HG03460 (cell line): ENCODE results near the gene MCUB.
"Not testable (repeated sequence)": the region's sequence is repeated elsewhere in the genome, so short reads cannot be mapped to it uniquely, and the experiment has no call there.

Experiments used
- ATAC-seq: cut with Tn5 transposase; IDR thresholded peaks from one replicate; pipeline ENCODE4 v1.9.1; 2021; ENCODE audit not compliant: unreplicated experiment

Gene MCUB

DNA sequence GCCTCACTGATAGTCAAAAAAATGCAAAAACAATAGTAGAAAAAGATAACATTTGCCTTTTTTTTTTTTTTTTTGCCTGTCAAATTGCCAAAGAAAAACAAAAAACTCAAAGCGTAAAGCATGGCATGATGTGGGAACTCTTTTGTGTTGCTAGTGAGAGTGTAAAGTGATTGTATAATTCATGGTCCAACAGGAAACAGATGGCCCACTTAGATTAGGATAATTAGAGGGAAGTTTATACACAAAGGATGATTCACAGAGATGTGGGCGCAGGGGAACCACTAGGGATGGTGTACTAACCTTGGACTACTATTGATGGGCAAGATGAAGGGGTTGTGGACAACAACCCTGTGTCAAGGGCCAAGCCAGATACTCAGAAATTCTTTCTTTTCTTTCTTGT is 16.4 kb downstream of the MCUB start:
- no peak for ATAC-seq

DNA sequence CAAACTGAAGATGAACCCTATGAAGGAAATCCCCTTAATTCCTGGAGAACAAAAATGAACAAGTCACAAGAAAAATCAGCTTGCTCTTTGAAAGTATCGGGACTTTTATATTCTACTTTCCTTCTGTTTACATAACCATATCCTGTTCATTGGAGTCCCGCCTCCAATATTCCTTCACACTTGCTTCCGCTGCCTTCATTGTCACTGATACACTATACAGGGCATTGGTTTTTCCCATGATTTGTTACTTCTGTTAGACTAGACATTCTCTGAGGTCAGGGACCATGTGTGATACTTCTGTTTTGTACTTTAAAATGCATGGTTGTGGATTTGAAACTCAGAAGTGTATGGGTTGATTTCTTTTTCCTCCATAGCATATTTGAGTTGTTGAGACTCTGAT is 18.8 kb downstream of the MCUB start:
- no peak for ATAC-seq

DNA sequence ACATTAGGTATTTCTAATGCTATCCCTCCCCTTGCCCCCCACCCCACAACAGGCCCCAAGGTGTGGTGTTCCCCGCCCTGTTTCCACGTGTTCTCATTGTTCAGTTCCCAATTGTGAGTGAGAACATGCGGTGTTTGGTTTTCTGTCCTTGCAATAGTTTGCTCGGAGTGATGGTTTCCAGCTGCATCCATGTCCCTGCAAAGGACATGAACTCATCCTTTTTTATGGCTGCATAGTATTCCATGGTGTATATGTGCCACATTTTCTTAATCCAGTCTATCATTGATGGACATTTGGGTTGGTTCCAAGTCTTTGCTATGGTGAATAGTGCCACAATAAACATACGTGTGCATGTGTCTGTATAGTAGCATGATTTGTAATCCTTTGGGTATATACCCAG is 20.0 kb downstream of the MCUB start:
- not testable (repeated sequence) for ATAC-seq

DNA sequence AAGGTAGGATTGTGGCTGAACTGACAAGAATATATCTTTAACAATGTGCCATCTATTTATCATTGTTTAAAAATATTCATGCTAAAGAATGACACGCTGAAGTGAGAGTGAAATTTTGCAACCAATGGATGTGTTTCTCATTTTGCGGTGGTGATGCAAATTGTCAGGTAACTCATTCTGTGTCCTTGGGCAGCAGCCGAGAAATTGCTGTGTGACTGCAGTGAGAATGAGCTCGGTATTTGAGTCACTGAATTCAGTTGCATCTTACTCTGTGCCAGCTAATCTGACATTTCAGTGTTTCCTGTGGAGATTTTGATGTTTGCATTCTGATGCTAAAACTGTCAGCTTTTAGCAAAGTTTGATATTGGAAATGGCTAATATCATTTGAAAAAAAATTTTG is 28.1 kb downstream of the MCUB start:
- peak; percentile 93 for ATAC-seq

DNA sequence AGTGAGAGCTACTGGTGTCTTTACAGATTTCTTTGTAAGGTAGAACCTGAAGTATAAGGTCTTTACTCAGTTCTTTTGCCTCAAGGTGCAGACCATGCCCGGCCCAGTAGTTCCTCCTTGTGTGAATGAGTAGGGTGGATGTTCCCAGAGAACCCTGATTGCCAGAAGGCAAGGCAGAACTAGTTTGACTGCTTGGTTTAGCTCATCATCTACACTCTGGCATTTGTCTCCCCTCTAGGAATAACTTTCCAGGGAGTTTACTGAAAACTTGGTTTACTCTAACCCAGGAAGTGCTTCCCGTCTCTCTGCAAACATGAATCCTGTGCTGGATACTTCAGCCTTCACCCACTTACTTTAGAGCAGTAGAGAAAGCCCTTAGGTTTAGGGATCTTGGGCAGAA is 29.1 kb downstream of the MCUB start:
- no peak for ATAC-seq

DNA sequence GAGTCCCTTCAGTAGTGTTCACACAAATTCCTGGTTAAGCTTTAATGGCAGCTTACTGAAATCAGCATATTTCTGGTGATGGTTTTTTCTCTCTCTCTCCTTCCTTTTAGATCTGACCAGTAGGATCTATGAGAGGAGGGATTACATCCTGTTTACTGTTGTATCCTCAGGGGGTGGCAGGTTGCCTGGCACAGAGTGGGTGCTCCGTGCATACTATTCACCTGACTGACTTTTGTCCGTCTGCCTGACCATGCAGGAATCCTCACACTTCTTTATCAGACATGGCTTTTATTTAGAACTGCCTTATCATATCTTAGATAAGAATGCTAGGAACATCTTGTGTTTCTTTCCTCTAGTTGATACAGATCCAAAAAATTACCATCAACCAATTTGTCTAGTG is 29.6 kb downstream of the MCUB start:
- no peak for ATAC-seq

DNA sequence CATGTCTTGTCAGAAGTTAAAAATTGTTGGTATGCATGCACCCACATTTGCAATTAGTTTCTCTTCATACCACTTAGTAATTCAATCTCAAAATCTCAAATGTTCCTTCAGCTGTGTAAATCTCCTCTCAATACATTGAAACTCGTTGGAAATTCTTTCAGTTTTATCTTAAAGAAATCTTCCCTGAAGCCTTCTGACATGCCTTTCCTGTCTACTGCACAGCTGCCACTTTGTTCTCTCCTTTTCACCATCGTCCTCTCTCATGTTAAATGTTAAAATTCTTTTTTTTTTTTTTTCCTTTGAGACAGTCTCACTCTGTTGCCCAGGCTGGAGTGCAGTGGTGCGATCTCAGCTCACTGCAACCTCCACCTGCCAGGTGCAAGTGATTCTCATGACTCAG is 30.9 kb downstream of the MCUB start:
- ATAC-seq = no peak

DNA sequence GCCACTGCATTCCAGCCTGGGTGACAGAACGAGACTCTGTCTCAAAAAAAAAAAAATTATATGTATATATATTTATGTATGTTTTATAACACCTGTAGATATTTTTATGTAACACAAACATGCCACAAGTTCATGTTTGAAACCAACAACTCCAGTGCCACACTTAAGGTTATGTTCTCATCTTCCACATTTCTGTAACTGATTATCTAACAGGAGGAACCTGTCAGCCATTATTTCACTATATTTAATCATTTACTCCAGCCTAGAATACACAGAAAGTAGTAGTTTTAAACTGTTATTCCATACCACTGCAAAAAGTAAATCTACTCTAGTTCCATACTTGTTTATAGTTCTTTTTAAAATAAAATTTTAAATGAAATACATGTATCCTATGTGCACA is 32.3 kb downstream of the MCUB start:
- peak; percentile 52 for ATAC-seq

DNA sequence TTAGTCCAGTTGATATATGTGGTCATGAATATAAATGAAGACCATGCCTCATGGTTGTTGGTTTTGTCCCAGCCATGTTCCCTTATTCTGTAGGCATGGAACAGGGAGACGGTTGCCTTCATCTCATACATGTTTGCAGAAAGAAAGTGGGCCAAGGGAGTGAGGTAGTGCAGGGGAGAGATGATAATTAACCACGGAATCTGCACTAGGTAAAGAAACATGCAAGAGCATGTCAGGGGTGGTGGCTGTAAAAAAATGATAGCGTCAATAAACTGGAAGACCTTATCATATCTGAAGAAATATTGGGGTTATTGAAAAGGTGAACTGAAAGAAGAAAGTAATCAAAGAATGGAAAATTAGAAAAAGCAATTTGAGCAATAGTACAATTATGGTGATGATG is 35.1 kb downstream of the MCUB start:
- ATAC-seq = not testable (repeated sequence)

DNA sequence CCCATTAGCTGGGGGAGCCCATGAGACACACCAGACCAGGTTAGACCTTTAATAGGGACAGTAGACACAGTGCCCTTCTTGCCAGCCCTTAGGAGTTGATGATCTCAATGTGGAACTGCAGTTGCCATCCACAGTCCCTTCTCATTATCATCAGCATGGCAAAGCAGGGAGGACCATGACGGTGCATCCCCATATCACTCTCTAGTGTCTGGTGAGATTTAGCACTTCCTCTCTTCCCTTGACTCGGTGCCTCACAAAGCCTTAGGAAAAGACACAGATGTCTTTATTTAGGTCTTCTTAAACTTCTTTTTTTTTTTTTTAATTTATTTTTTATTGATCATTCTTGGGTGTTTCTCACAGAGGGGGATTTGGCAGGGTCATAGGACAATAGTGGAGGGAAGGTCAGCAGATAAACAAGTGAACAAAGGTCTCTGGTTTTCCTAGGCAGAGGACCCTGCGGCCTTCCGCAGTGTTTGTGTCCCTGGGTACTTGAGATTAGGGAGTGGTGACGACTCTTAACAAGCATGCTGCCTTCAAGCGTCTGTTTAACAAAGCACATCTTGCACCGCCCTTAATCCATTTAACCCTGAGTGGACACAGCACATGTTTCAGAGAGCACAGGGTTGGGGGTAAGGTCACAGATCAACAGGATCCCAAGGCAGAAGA is 36.5 kb downstream of the MCUB start:
- not testable (repeated sequence) for ATAC-seq

DNA sequence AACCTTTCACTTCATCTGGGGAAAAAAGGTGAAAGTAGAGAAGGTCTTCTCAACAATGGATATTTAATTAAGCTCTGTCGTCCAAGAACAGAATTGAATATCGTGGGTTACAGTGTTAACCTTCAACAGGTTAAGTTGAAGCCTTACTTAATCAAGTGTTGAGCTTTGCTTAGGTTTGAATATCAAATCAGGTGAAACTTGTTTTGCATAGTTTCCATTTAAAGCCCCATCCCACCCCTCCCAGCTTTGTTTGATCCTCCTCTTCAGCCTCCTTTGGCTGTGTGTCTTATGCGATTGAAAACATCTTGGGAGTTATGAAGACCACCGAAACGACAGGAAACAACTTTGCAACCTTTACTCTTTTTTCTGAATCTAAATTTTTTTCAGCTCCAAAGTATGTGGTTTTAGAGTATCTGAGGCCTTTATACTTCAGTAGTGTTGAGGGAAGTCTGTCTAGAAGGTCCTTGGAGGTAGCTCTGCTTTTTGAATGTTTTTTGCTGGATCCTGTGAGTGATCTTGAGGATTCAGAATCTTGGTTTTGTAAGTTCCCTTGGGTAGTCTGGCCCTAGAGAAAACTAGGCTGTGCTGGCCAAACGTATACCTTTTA is 39.1 kb downstream of the MCUB start:
- ATAC-seq = no peak

DNA sequence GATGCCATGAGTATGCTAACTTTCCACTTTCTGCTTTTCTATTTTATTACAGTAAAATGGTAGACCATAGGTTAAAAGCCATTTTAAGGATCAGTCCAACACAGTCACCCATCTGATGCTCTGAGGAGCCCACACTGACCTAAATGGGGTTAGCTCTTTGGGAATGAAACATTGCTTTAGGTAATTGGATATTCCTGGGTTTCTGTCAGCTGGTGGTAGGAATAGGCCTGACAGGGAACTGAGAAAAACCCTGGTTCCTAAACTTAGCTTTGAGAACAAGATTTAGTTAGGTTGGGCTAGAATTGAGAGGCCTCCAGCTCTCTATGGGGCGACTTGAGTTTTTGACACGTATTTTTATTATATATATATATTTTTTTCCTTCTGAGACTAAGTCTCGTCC is 40.4 kb downstream of the MCUB start:
- no peak for ATAC-seq

DNA sequence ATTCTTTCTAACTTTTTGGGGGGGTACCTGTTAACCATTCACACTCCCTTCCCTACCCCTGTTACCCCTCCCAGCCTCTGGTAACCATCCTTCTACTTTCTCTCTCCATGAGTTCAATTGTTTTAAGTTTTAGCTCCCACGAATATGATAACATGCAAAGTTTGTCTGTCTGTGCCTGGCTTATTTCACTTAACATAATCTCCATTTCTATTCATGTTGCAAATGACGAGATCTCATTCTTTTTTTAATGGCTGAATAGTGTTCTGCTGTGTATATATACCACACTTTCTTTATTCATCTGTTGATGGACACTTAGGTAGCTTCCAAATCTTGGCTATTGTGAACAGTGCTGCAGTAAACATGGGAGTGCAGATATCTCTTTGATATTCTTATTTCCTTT is 41.3 kb downstream of the MCUB start:
- no peak for ATAC-seq

DNA sequence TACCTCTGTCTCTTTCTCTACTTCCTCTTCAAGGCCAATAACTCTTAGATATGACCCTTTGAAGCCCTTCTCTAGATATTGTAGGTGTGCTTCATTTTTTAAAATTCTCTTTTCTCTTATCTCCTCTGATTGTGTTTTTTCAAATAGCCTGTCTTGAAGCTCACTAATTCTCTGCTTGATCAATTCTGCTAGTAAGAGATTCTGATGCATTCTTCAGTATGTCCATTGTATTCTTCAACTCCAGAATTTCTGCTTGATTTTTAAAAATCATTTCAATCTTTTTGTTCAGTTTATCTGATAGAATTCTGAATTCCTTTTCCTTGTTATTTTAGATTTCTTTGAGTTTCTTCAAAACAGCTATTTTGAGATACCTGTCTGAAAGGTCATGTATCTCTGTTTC is 47.9 kb downstream of the MCUB start:
- ATAC-seq = no peak

DNA sequence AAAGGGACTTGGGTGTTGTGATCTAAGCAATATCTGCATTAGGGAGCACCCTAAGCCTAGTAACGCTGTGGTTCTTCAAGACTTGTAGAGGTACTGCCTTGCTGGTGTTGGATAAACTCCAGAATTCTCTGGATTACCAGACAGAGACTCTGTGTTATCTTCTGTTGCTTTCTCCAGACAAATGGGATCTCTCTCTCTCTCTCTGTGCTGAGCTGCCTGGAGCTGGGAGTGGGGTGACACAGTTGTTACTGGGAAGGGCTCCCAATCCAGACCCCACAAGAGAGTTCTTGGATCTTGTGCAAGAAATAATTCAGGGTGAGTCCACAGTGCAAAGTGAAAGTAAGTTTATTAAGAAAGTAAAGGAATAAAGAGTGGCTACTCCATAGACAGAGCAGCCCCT is 48.8 kb downstream of the MCUB start:
- no peak for ATAC-seq

DNA sequence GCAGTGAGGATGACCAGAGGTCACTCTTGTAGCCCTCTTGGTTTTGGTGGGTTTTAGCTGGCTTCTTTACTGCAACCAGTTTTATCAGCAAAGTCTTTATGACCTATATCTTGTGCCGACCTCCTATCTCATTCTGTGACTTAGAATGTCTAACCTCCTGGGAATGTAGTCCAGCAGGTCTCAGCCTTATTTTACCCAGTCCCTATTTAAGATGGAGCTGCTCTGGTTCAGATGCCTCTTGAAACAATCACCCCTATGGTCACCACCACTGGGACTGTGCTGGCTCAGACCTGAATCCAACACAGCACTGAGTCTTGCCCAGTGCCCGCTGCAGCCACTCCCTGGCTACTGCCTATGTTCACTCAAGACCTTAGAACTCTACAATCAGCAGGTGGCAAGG is 49.4 kb downstream of the MCUB start:
- no peak for ATAC-seq

DNA sequence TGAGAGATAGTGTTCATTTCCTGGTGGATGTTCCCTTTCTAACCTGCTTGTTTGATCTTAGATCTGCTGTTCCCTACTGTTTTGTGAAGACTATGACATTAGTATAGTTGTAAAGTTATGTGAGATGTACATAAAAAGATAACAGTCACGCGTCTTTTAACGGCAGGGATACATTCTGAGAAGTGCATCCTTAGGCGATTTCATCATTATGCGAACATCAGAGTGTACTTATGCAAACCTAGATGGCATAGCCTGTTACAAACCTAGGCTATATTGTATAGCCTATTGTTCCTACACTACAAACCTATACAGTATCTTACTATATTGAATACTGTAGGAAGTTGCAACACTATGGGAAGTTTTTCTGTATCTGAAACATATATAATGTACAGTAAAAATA is 50.4 kb downstream of the MCUB start:
- ATAC-seq = no peak

DNA sequence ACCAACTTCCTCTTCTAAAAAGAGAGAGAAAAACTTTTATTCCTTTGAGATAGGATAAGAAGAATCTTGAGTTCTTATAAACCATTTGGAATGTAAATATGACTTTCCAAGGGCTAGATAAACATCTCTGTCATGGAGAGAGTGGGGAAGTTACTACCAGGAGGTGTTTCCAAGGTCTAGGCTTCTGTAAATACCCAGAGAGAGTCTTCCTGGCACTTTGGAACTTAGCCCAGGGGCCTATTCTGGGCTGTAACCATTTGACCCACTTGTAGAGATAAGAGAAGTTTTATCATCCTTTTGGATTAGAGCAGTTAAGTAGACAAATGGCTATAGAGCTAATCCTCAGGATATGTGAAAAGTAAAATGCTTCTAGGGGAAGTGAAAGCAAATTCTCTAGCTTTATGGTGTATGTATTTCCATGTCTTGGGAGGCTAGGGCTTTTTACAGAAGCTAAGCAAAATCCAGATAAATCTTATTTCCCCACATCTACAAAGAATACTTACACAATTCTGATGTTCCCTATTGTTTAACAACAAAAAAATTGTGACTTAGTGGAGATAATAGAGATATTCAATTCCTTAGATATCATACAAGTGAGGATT is 51.1 kb downstream of the MCUB start:
- ATAC-seq = no peak

DNA sequence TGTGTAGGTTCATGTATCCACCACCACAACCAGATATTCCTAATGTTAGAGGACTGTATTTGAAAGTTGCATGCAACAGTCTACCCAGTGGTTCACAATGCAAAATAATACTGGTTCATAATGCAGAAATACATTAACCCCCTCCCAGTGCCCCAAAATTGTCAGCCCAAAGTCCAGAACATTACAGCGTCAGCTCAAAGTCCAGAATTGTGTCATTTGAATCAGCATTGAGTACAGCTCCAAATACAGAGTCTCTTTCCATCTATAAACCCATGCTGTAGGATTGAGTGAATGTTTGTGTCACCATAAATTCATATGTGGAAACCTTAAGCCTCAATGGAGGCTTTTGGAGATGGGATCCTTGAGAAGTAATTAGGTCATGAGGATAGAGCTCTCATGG is 54.0 kb downstream of the MCUB start:
- no peak for ATAC-seq

DNA sequence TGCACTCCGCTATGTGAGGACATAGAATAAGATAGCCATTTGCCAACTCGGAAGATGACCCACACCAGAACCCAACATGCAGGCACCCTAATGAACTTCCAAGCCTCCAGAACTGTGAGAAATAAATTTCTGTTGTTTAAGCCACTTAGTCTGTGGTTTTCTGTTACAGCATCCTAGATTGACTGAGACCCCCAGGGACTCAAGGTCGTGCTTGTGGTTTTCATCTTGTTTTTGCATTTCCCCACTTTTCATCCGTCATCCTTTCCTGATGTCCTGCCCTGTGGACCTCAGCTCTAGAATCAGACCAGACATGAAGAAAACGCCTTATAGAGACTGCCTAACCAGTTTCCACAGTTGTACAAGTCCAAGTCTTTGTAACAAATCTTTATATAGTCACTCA is 54.4 kb downstream of the MCUB start:
- ATAC-seq = no peak

DNA sequence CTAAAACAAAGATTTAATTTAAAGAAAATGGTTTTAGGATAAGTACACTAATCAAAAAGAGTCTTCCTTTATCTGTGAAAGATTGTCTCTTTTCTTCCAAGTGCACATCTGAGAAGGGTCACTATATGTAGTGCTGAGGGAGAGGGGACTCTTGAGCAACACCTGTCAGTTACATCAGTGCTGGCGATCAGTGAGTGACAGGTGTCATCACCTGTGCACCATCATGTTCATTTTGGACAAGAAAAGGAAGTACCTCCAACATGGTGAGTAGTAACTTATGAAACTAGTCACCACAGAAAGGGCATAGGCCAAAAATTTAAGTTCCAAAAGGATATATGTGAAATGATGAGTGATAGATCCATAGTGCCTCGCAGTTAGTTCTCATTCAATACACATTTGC is 55.7 kb downstream of the MCUB start:
- ATAC-seq = no peak

DNA sequence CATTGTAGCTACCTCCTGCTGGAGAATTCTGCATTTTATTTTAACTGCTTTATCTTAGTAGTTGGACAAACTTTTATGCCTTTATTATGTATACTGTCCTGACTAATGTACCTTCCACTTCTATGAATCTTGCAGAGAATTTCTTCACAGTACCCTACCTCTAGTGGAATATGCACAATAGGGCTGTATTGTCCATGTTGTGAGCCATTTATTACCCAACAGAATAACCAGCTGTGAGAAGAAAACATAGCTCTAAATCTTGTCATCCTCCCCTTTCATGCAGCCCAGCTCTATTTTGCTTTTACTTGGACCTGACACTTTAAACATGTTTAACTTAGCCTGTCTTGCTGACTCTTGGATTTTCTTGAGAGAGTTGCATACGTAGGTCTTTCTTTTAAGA is 56.2 kb downstream of the MCUB start:
- no peak for ATAC-seq

DNA sequence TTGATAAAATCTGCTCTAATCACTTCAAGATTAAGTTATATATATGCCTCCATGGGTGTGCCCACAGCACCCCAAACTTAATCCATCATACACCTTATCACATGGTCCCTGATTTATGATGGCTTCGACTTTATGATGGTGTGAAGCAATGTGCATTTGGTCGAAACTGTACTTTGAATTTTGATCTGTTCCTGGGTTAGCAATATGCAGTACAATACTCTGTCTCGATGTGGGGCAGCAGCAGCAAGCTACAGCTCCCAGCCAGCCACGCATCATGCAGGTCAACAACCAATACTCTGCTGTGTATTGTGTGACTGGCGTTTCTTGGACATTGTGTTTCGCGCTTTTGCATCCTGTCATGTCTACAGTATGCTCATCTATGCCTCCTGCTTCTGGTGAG is 62.6 kb downstream of the MCUB start:
- no peak for ATAC-seq
